GM18909 (cell line): ENCODE data around the gene PSMB5.

Experiments
- ATAC-seq: cut with Tn5 transposase; IDR thresholded peaks from one replicate; pipeline ENCODE4 v1.9.1; 2021; ENCODE audit warnings: mild to moderate bottlenecking; ENCODE audit not compliant: unreplicated experiment, poor library complexity

PSMB5 gene

GRCh38 chr14:23060536-23061260 lies 26.0 kb upstream of the PSMB5 start:
- ATAC-seq, result no peak

DNA sequence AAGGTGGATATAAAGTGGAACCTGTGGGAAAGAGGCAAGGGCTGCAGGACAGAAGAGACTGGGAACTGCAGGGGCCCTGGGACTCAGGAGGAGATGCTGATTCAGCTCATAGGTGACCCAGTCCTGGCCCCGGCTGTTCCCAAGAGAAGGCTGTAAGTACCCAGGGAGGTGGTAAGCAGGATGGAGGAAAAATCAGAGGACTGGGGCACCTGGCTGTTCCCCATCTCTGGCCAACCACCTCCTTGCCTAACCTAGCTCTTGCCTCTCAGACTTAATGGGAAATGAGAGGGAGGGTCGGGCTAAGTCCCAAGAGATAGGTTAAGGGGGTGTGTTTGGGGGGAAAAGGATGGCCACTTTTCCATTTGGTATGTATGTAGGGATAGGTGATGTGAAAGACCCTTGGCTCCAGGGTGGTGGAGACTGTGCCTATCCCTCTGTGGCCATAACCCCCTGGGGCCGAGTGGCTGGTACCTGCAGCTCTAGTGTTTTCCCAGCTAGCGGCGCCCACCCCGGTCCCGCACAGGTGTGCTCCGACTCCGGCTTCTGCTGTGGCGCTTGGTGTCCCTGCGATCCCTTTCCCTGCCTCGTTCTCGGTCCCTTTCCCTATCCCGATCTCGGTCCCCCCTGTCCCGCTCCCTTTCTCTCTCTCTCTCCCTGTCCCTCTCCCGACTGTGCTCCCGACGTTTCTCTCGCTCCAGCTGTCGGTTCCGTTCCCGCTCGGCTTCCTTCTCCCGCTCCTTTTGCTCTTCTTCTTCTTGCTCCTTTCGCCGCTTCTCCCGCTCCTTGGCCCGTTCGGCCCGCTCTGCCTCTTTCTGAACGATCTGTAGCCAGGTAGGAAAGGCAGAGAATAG lies 24.2 kb upstream of the PSMB5 start:
- ATAC-seq, result no peak

- ATAC-seq, result peak; percentile 72
These were observed 23.3 kb upstream of the PSMB5 start for GRCh38 chr14:23057757-23058653.

DNA sequence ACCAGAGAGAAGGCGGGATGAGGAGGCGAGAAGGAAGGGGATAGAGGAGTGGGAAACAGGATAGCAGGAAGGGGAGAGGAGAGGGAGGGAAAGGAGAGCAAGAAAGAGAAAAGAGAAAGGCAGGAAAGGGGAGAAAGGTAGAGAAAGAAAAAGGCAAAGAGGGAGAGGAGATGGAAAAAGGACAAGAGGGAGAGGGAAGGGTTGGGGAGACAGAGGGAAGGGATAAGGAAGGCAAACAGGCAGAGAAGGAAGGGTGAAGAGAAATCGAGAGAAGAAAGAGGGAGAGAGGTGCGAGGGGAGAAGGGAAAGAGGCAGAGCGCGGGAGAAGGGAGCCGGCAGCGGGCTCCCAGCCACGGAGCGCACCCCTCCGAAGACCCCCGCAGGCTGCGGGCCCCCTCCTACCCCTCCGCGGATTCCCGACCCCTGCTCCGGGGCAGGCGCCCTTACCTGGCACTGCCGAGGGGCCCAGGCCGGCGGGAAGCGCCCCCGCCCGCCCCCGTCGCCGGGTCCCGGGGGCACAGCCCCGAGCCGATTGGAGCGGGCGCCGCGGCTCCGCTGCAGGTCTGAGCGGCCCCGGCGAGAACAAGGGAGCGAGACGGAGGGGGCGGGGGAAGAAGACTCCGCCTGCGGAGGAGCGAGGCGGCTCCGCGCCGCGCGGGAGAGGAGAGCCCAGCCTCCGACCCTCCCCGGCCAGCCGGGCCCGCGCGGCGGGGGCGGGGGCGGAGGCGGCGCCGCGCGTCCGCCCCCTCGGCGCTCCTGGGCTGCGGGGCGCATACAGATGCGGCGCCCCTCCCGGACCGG lies 22.5 kb upstream of the PSMB5 start, which contains the start of gene CDH24:
TSS of gene CDH24 (minus strand) at position 565 of the 801 bp plus-strand sequence. CDS start 1,787 bp downstream, outside the sequence.
- peak; percentile 52 for ATAC-seq

DNA sequence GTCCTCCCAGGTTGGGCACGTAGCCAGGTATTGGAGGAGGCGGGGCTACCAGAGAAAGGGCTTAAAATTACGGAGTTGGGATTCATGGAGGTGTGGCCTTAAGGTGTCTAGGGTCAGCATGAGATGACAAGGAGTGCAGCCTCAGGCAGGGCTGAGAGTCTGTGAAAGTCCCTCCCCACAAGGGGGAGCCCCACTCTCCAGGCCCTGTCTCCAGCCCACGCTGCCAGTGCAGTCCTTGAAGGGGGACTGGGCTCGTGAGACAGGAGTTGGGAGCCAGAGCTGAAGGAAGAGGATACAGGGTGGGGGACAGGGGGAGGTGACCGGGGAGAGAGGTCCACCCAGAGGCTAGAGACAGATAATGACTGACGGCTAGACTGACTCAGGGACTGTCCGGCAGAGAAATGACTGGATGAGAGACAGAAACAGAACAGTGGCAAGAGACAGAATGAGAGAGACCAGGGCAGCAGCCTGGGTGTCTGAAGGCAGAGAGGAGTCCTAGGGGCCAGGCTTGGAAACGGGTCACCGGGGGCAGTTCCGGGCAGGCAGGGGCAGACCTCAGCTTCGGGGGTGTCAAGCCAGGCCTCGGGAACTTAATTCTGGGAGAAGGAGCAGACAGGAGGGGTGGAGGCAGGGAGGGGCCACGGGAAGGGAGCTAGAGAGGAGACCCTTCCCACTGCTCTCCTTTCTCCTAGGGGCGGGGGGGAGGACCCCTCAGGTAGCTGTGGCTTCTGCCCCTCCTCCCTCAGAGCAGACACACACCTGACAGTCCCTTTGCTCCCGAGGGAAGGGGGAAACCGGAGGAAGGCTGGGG lies 21.6 kb upstream of the PSMB5 start:
- peak; percentile 57 for ATAC-seq

- no peak for ATAC-seq
These were observed 21.0 kb upstream of the PSMB5 start for GRCh38 chr14:23055621-23056144.

DNA sequence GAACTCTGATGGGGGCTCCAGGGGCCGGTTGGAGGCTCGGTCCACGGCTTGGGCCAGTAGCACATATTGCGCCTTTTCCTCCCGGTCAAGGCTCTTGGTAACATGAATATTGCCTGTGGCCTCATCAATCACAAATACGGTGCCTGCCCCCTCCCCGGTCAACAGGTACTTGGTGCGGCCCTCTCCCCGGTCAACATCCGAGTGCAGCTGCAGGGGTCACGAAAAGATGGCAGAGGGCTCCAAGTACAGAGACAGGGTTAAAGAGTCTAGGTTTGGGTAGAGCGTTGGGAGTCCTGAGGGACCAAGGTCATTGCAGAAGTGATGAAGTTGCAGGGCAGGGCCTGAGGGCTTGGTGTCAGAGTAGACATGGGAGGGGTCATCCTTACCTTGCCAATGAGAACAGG lies 20.4 kb upstream of the PSMB5 start:
- ATAC-seq, result no peak

- no peak for ATAC-seq
These were observed 19.5 kb upstream of the PSMB5 start for GRCh38 chr14:23054000-23054811.

DNA sequence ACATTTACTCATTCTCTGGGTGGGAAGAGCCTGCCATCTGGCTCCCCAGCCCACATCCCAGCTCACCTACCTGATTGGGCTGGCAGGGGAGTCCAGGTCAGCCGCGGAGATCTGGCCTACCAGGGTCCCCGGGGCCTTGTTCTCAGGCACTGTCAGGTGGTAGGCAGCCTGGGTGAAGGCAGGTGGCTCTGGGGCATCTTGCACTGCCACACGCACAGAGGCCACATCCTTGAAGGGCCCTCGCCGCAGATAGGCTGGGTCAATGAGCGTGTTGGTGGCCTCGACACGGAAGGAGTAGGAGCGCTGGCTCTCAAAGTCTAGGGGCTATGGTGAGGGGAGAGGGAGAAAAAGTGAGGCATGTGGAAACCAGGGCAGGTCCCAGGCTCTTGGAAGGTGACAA lies 18.7 kb upstream of the PSMB5 start:
- no peak for ATAC-seq

DNA sequence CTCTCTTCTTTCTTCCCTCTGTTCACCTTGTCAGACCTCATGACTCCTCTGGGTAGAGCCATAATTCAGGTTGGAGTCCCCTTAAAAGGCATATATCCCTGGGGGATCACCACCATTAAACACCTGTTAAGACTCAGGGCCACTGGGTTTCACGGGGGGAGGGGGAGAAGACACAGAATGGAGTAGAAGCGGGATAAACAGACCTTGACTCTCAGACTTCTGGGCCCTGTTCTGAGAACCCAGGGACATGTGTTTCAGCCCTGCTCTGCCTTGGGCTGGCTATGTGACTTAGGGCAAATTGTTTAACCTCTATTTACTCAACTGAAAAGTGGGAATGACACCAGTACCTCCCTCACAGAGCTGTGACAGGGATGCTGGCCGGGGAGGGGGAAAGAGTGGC lies 18.0 kb upstream of the PSMB5 start:
- no peak for ATAC-seq

GRCh38 chr14:23052182-23052623 lies 17.5 kb upstream of the PSMB5 start:
- no peak for ATAC-seq

GRCh38 chr14:23051141-23052057 lies 16.7 kb upstream of the PSMB5 start:
- no peak for ATAC-seq

- ATAC-seq, result no peak
These were observed 14.3 kb upstream of the PSMB5 start for GRCh38 chr14:23049011-23049410.

GRCh38 chr14:23047751-23048693 lies 13.3 kb upstream of the PSMB5 start:
- ATAC-seq, result no peak

- ATAC-seq, result no peak
These were observed 12.4 kb upstream of the PSMB5 start for GRCh38 chr14:23047034-23047634.
